GM12878 (cell line): ENCODE data around the gene FAM9C. TPM values are rescaled to one million over a fixed set of nuclear protein-coding genes. Genes with fewer than 3 reads are reported as not detected.

Source experiments
- ATAC-seq: fragments of 200-7000 bp; cut with Tn5 transposase; 3 replicates; pipeline ENCODE4 v1.9.1; 2020; ENCODE audit warnings: mild to moderate bottlenecking, moderate library complexity
- BruUV-seq: library from RNA; stranded (reverse); fragments of 400-500 nt; replicated peaks from 2 replicates; lab custom pipeline; 2021; lab: Mats Ljungman, UMichigan
- CTCF ChIA-PET: fragments of 300-600 bp; sonication (Branson Sonifier 250); formaldehyde crosslinking; extraction: SDS; loops from one replicate; lab custom pipeline; 2021; ENCODE audit warnings: inconsistent platforms; lab: Yijun Ruan, JAX
- POLR2A ChIA-PET: fragments of 350-600 bp; formaldehyde crosslinking; extraction: SDS; loops from one replicate; lab custom pipeline; 2021; ENCODE audit warnings: inconsistent platforms; lab: Charles Lee
- RAD21 ChIA-PET: fragments of 300-600 bp; sonication (Branson Sonifier 250); formaldehyde crosslinking; loops from one replicate; lab custom pipeline; 2023; ENCODE audit warnings: antibody characterized with exemption; ENCODE audit not compliant: unreplicated experiment; lab: Charles Lee
- SMC1A ChIA-PET: fragments of 300-600 bp; sonication (Branson Sonifier 250); formaldehyde crosslinking; loops from one replicate; lab custom pipeline; 2023; ENCODE audit not compliant: unreplicated experiment, uncharacterized antibody; lab: Charles Lee
- DNase-seq: peaks from one replicate; pipeline ENCODE4 v3.0.0-alpha.2; 2011; ENCODE audit warnings: low read depth, low spot score
- FAIRE-seq: peaks from 3 replicates; lab custom pipeline; 2011; peaks lifted over from hg19 to GRCh38; lab: Jason Lieb, UNC
- H2AFZ ChIP-seq: 2 replicates; pipeline ENCODE4 v1.6.0; 2011; ENCODE audit warnings: low read depth, low read length, control low read depth; ENCODE audit not compliant: control insufficient read depth
- H3K27ac ChIP-seq: 2 replicates; pipeline ENCODE4 v1.5.1; 2011; ENCODE audit warnings: control low read depth; ENCODE audit not compliant: control insufficient read depth, insufficient read depth
- H3K27me3 ChIP-seq, 2 experiments: replicated peaks in 1 of 2; 2 replicates each; pipeline versions ENCODE4 v1.6.0 to v1.6.1; 2011; ENCODE audit warnings: low read length in 1 of 2; ENCODE audit not compliant: control insufficient read depth in 2 of 2, insufficient read depth in 2 of 2
- H3K36me3 ChIP-seq, 2 experiments: 2 replicates each; pipeline ENCODE4 v1.5.1; 2011; ENCODE audit warnings: low read length in 1 of 2; ENCODE audit not compliant: control insufficient read depth in 2 of 2, insufficient read depth in 2 of 2
- H3K4me1 ChIP-seq: 2 replicates; pipeline ENCODE4 v1.6.1; 2011; ENCODE audit warnings: mild to moderate bottlenecking, low read length, moderate library complexity, mixed read lengths; ENCODE audit not compliant: control insufficient read depth, insufficient read depth
- H3K4me2 ChIP-seq: 2 replicates; pipeline ENCODE4 v1.6.0; 2011; ENCODE audit warnings: control low read depth; ENCODE audit not compliant: control insufficient read depth, insufficient read depth
- H3K4me3 ChIP-seq: fragments of 200-600 bp; sonication (generic); 2 replicates; pipeline ENCODE4 v1.5.1; 2016
- H3K79me2 ChIP-seq: 2 replicates; pipeline ENCODE4 v1.6.0; 2011; ENCODE audit warnings: low read length; ENCODE audit not compliant: control insufficient read depth, insufficient read depth
- H3K9ac ChIP-seq: 2 replicates; pipeline ENCODE4 v1.8.0; 2011; ENCODE audit warnings: low read length, control low read depth, mixed read lengths; ENCODE audit not compliant: control insufficient read depth, insufficient read depth
- H3K9me3 ChIP-seq: replicated peaks from 3 replicates; pipeline ENCODE4 v1.5.1; 2011; ENCODE audit warnings: mild to moderate bottlenecking, low read length; ENCODE audit not compliant: control insufficient read depth, insufficient read depth
- H4K20me1 ChIP-seq: 2 replicates; pipeline ENCODE4 v1.6.0; 2011; ENCODE audit not compliant: control insufficient read depth, insufficient read depth
- BCL11A ChIP-seq: IDR thresholded peaks from 2 replicates; pipeline ENCODE4 v1.6.1; 2011; ENCODE audit warnings: low read depth, low read length
- BHLHE40 ChIP-seq, 2 experiments: fragments of 450-650 bp in 1 of 2; IDR thresholded peaks; 2 replicates each; pipeline ENCODE4 v1.6.1; 2011 to 2017; ENCODE audit warnings: low read depth in 2 of 2, borderline replicate concordance in 1 of 2, improper control_type of control experiment in 1 of 2, low read length in 1 of 2, mild to moderate bottlenecking in 1 of 2
- CREB1 ChIP-seq: IDR thresholded peaks from 2 replicates; pipeline ENCODE4 v1.6.1; 2012; ENCODE audit warnings: low read depth, mild to moderate bottlenecking, inconsistent platforms
- EED ChIP-seq: sonication (generic); IDR thresholded peaks from 2 replicates; pipeline ENCODE4 v1.6.1; 2016; ENCODE audit warnings: antibody characterized with exemption, low read depth
- ESRRA ChIP-seq: IDR thresholded peaks from 2 replicates; pipeline ENCODE4 v1.6.1; 2012; ENCODE audit warnings: mild to moderate bottlenecking, low read length, improper control_type of control experiment
- FOXM1 ChIP-seq: IDR thresholded peaks from 2 replicates; pipeline ENCODE4 v1.6.1; 2012; ENCODE audit warnings: low read depth, mild to moderate bottlenecking, inconsistent platforms, low read length, moderate library complexity
- IRF4 ChIP-seq: IDR thresholded peaks from 2 replicates; pipeline ENCODE4 v1.6.1; 2011; ENCODE audit warnings: low read depth, low read length
- NFXL1 ChIP-seq: fragments of 450-650 bp; IDR thresholded peaks from 2 replicates; pipeline ENCODE4 v1.6.1; 2017; ENCODE audit warnings: antibody characterized with exemption, mild to moderate bottlenecking, borderline replicate concordance
- NR2F1 ChIP-seq: fragments of 450-650 bp; conservative IDR thresholded peaks from 2 replicates; pipeline ENCODE4 v1.6.1; 2017; ENCODE audit warnings: mild to moderate bottlenecking
- POLR2AphosphoS5 ChIP-seq: IDR thresholded peaks from 2 replicates; pipeline ENCODE4 v1.6.1; 2011; ENCODE audit warnings: mild to moderate bottlenecking, low read length, inconsistent platforms
- RELB ChIP-seq: fragments of 450-650 bp; IDR thresholded peaks from 2 replicates; pipeline ENCODE4 v1.6.1; 2017; ENCODE audit warnings: low read depth, mild to moderate bottlenecking, moderate library complexity
- RUNX3 ChIP-seq: IDR thresholded peaks from 2 replicates; pipeline ENCODE4 v1.6.1; 2012; ENCODE audit warnings: low read length, inconsistent platforms
- TARDBP ChIP-seq: IDR thresholded peaks from 2 replicates; pipeline ENCODE4 v1.6.1; 2016; ENCODE audit warnings: borderline replicate concordance
- TBL1XR1 ChIP-seq: IDR thresholded peaks from 2 replicates; pipeline ENCODE4 v1.6.1; 2012; ENCODE audit warnings: low read depth, low read length, improper control_type of control experiment
- WGBS: methylation state at CpG from one replicate; pipeline ENCODE4 v1.1.6; 2016; ENCODE audit warnings: low lambda C conversion rate; ENCODE audit not compliant: insufficient replicate concordance, insufficient coverage; ENCODE audit errors: missing lambda C conversion rate; 5-methylcytosine and 5-hydroxymethylcytosine counted together
- in situ Hi-C: fragments of 300-500 bp; cut with MboI; formaldehyde crosslinking; loops from 9 replicates; pipeline ENCODE4 v1.14.3; 2018; ENCODE audit warnings: mixed read lengths
- intact Hi-C: fragments of 100-400 bp; cut with micrococcal nuclease; formaldehyde crosslinking; loops from one replicate; pipeline ENCODE4 v1.14.2; 2022; ENCODE audit not compliant: unreplicated experiment
- polyA plus RNA-seq, 11 experiments: library from polyadenylated mRNA; depleted of rRNA in 4 of 11; unstranded in 6 of 11; stranded (reverse) in 5 of 11; fragments of >200 nt; fragmentation: Nextera tagmentation in 4 of 11; fragmentation: Illumina TruSeq in 1 of 11; extraction: Ambion mirVana in 4 of 11; extraction: Trizol in 1 of 11; gene quantifications; 1 replicate in 1 of 11; 2 replicates in 10 of 11; pipeline versions ENCODE4 v1.2.1 to v1.2.3, GENCODE V29; 2011 to 2016; ENCODE audit warnings: inconsistent platforms in 2 of 11, missing spikeins in 2 of 11, low read depth in 1 of 11
- total RNA-seq, 4 experiments: library from RNA; depleted of rRNA in 3 of 4; stranded (reverse); fragments of >200 nt in 3 of 4; fragmentation: Illumina TruSeq in 1 of 4; extraction: Trizol in 1 of 4; gene quantifications; 2 replicates each; pipeline versions ENCODE4 v1.2.1 to v1.2.3, GENCODE V29; 2013 to 2021
- TF ChIP-seq, protein P1 (sequence below), 3 experiments: IDR thresholded peaks in 2 of 3; conservative IDR thresholded peaks in 1 of 3; 2 replicates each; pipeline ENCODE4 v1.5.1; 2011; ENCODE audit warnings: low read depth in 3 of 3, low read length in 3 of 3, mild to moderate bottlenecking in 3 of 3, control low read depth in 2 of 3, moderate library complexity in 2 of 3, inconsistent platforms in 1 of 3, mixed read lengths in 1 of 3; ENCODE audit not compliant: control insufficient read depth in 2 of 3, insufficient read depth in 1 of 3; ENCODE audit errors: extremely low read depth in 1 of 3
- TF ChIP-seq, protein P2 (sequence below): IDR thresholded peaks from 2 replicates; pipeline ENCODE4 v1.6.1; 2012; ENCODE audit warnings: low read depth, low read length, improper control_type of control experiment
- TF ChIP-seq, protein P3 (sequence below): fragments of 450-650 bp; IDR thresholded peaks from 2 replicates; pipeline ENCODE4 v1.6.1; 2018; ENCODE audit warnings: mild to moderate bottlenecking, low read depth, moderate library complexity; ENCODE audit not compliant: partially characterized antibody

The FAM9C gene
- total and polyA plus RNA-seq, 10 of the 15 experiments (the other 5 are each of a cell fraction or from before 2014, with no cell fraction given), result 0.01 to 0.03 TPM; not detected in 8

DNA sequence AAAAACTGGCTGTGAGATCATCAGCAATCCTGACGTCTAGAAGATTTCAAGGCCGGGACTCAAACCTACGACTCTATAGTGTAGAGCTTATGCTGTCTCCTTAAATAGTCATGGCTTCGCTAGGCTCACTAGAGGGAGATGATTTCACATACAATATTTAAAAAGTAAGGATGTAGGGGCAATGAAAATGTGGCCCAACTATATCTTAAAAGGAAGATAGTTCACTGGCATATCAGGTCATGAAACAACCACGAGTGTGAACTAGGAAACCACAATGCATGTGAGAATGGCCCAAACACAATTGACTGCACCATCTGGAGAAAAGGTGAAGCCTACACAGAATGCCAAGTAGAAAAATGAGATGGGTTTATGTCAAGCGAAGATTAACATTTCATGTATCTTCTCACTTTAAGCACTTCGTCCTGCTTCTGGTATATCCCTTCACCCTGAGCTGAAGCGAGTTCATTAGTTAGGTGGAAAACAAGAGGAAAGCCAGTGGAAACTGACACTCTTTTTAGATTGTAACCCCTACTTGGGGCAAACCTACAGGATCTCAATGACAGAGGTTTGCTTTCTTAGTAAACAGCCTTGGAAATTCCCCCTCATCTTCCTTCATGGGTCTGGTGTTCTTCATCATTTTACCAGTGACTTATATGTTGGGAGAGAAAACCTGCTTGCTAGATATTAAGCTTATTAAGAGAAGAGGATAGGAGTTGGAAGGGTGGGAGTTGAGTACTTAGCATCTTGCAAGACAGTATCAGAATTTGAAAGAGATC is 17.4 kb downstream of the FAM9C start:
- Histone ChIP-seq H3K4me1 (peaks cover 62% of the 10 kb centered on the region), H3K4me3 (no peak overlapping the region), H2AFZ (no peak overlapping the region), H3K36me3 (no peaks in the 10 kb centered on the region), H3K27me3 (no peaks in the 10 kb centered on the region), H4K20me1 (no peaks in the 10 kb centered on the region), H3K9ac (no peak overlapping the region), H3K27ac (peak overlapping the region; percentile 69), H3K4me2 (no peak overlapping the region), H3K9me3 (no peaks in the 10 kb centered on the region), H3K79me2 (no peaks in the 10 kb centered on the region)
- intact Hi-C loops, result loop anchor here (1.0 kb wide), 2 partner anchors 24 to 80 kb away; no protein-coding TSS in a partner anchor
- RAD21 ChIA-PET, result interaction anchor here (1.3 to 9.9 kb wide), 6 partner anchors 25 to 228 kb away, joined by 3 to 77 read pairs (median 5); no protein-coding TSS in a partner anchor
- in situ Hi-C loops, result no loop called here
- POLR2A ChIA-PET, result interaction anchor here (0.6 to 1.6 kb wide), 4 partner anchors 12 to 60 kb away, joined by 3 to 4 read pairs (median 3); no protein-coding TSS in a partner anchor
- SMC1A ChIA-PET, result interaction anchor here (0.5 to 13.9 kb wide), 11 partner anchors 9 to 967 kb away, joined by 3 to 189 read pairs (median 7); no protein-coding TSS in a partner anchor
- CTCF ChIA-PET, result interaction anchor here (0.8 to 1.1 kb wide), 2 partner anchors 24 to 27 kb away, joined by 3 read pairs; no protein-coding TSS in a partner anchor
- no TSS peak for BruUV-seq
- DNase-seq (no peak), FAIRE-seq (no peak), ATAC-seq (peak; percentile 24)
- WGBS, result 80% methylated on average over 8 of the region's 8 CpGs
- TF ChIP-seq BHLHE40 (IDR thresholded peaks at IDR 0.05; ENCODE audit: borderline replicate concordance in 1 of 2, low read depth in 2 of 2, low read length in 1 of 2) (peak in 1 of 2 experiments; percentile 33; a peak in 1 of 4 replicates), EED (no peak), IRF4 (no peak), ESRRA (no peak), BCL11A (no peak), FOXM1 (no peak), CREB1 (no peak), TARDBP (no peak), TBL1XR1 (no peak), RUNX3 (peak; percentile 51), NFXL1 (no peak), RELB (no peak), NR2F1 (0 out of 2 replicates have a peak, but pooled peaks have one; percentile 20), POLR2AphosphoS5 (no peak)
- TF ChIP-seq, protein P1, sequence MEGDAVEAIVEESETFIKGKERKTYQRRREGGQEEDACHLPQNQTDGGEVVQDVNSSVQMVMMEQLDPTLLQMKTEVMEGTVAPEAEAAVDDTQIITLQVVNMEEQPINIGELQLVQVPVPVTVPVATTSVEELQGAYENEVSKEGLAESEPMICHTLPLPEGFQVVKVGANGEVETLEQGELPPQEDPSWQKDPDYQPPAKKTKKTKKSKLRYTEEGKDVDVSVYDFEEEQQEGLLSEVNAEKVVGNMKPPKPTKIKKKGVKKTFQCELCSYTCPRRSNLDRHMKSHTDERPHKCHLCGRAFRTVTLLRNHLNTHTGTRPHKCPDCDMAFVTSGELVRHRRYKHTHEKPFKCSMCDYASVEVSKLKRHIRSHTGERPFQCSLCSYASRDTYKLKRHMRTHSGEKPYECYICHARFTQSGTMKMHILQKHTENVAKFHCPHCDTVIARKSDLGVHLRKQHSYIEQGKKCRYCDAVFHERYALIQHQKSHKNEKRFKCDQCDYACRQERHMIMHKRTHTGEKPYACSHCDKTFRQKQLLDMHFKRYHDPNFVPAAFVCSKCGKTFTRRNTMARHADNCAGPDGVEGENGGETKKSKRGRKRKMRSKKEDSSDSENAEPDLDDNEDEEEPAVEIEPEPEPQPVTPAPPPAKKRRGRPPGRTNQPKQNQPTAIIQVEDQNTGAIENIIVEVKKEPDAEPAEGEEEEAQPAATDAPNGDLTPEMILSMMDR (IDR thresholded peaks at IDR 0.05 in 2 of 3, conservative IDR thresholded peaks at IDR 0.05 in 1 of 3; ENCODE audit: control insufficient read depth in 2 of 3, extremely low read depth in 1 of 3, insufficient read depth in 1 of 3, low read depth in 3 of 3, low read length in 3 of 3), result no peak
- TF ChIP-seq, protein P2, sequence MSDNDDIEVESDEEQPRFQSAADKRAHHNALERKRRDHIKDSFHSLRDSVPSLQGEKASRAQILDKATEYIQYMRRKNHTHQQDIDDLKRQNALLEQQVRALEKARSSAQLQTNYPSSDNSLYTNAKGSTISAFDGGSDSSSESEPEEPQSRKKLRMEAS, result no peak
- TF ChIP-seq, protein P3, sequence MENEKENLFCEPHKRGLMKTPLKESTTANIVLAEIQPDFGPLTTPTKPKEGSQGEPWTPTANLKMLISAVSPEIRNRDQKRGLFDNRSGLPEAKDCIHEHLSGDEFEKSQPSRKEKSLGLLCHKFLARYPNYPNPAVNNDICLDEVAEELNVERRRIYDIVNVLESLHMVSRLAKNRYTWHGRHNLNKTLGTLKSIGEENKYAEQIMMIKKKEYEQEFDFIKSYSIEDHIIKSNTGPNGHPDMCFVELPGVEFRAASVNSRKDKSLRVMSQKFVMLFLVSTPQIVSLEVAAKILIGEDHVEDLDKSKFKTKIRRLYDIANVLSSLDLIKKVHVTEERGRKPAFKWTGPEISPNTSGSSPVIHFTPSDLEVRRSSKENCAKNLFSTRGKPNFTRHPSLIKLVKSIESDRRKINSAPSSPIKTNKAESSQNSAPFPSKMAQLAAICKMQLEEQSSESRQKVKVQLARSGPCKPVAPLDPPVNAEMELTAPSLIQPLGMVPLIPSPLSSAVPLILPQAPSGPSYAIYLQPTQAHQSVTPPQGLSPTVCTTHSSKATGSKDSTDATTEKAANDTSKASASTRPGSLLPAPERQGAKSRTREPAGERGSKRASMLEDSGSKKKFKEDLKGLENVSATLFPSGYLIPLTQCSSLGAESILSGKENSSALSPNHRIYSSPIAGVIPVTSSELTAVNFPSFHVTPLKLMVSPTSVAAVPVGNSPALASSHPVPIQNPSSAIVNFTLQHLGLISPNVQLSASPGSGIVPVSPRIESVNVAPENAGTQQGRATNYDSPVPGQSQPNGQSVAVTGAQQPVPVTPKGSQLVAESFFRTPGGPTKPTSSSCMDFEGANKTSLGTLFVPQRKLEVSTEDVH, result no peak
